ENCODE data around the gene SLC25A23.
"Not testable (repeated sequence)": the region's sequence is repeated elsewhere in the genome, so short reads cannot be mapped to it uniquely, and the experiment has no call there.

SLC25A23 gene

GRCh38 chr19:6423499-6424194 lies 35.9 kb downstream of the SLC25A23 start:
- DNase-seq, result no peak

GRCh38 chr19:6421075-6422014 lies 38.2 kb downstream of the SLC25A23 start:
- DNase-seq, result no peak

- DNase-seq, result no peak
Observed at GRCh38 chr19:6418562-6418932, 41.0 kb downstream of the SLC25A23 start.

GRCh38 chr19:6417713-6418561 lies 41.7 kb downstream of the SLC25A23 start:
- DNase-seq, result no peak

GRCh38 chr19:6416658-6417405 lies 42.8 kb downstream of the SLC25A23 start:
- DNase-seq, result no peak

- DNase-seq, result no peak
Observed at GRCh38 chr19:6415591-6416190, 43.9 kb downstream of the SLC25A23 start.

GRCh38 chr19:6414793-6415590 lies 44.6 kb downstream of the SLC25A23 start:
- DNase-seq, result no peak

- DNase-seq, result no peak
Observed at GRCh38 chr19:6413721-6414643, 45.6 kb downstream of the SLC25A23 start.

- DNase-seq, result no peak
Observed at GRCh38 chr19:6413291-6413690, 46.3 kb downstream of the SLC25A23 start.

- DNase-seq, result no peak
Observed at GRCh38 chr19:6412447-6413091, 47.0 kb downstream of the SLC25A23 start.

GRCh38 chr19:6412061-6412446 lies 47.5 kb downstream of the SLC25A23 start:
- DNase-seq, result no peak

- DNase-seq, result no peak
Observed at GRCh38 chr19:6409346-6409745, 50.2 kb downstream of the SLC25A23 start.

- no peak for DNase-seq
Observed at GRCh38 chr19:6406401-6406800, 53.2 kb downstream of the SLC25A23 start.

GRCh38 chr19:6402837-6403608 lies 56.6 kb downstream of the SLC25A23 start:
- DNase-seq, result no peak

GRCh38 chr19:6402058-6402457 lies 57.5 kb downstream of the SLC25A23 start:
- DNase-seq, result no peak

GRCh38 chr19:6400062-6400944 lies 59.3 kb downstream of the SLC25A23 start:
- DNase-seq, result not testable (repeated sequence)

- no peak for DNase-seq
Observed at GRCh38 chr19:6396305-6396704, 63.3 kb downstream of the SLC25A23 start.

- DNase-seq, result no peak
Observed at GRCh38 chr19:6394831-6395230, 64.8 kb downstream of the SLC25A23 start.

Measured in NK-92 treated with Interleukin-12 subunit alpha and Interleukin-12 subunit beta, amount 100 ng/mL, for 24 hours (cell line).